Calu3 (cell line): ENCODE data around the gene CBFA2T2. TPM values are rescaled to one million over a fixed set of nuclear protein-coding genes. Genes with fewer than 3 reads are reported as not detected.
"Not testable (repeated sequence)": the region's sequence is repeated elsewhere in the genome, so short reads cannot be mapped to it uniquely, and the experiment has no call there.

Experiments used
- BruUV-seq: library from RNA; stranded (reverse); fragments of 400-500 nt; replicated peaks from 2 replicates; lab custom pipeline; 2021; lab: Mats Ljungman, UMichigan
- CTCF ChIA-PET: fragments of 300-600 bp; sonication (Branson Sonifier 250); formaldehyde crosslinking; loops from one replicate; lab custom pipeline; 2022; ENCODE audit warnings: antibody characterized with exemption; lab: Charles Lee
- DNase-seq: peaks from one replicate; pipeline ENCODE4 v3.0.0; 2022
- H3K27ac Mint-ChIP-seq: one replicate; pipeline ENCODE4 v1.8.0; 2022; ENCODE audit warnings: mixed read lengths; ENCODE audit not compliant: unreplicated experiment
- H3K27me3 Mint-ChIP-seq: one replicate; pipeline ENCODE4 v1.8.0; 2022; ENCODE audit warnings: mixed read lengths; ENCODE audit not compliant: unreplicated experiment
- H3K36me3 Mint-ChIP-seq: one replicate; pipeline ENCODE4 v1.8.0; 2022; ENCODE audit warnings: mild to moderate bottlenecking, moderate library complexity, mixed read lengths; ENCODE audit not compliant: insufficient read depth, unreplicated experiment
- H3K4me1 Mint-ChIP-seq: one replicate; pipeline ENCODE4 v1.8.0; 2022; ENCODE audit warnings: mild to moderate bottlenecking, low read depth, mixed read lengths; ENCODE audit not compliant: unreplicated experiment
- H3K4me3 Mint-ChIP-seq: one replicate; pipeline ENCODE4 v1.8.0; 2022; ENCODE audit warnings: mild to moderate bottlenecking, low read depth, moderate library complexity, mixed read lengths; ENCODE audit not compliant: unreplicated experiment
- H3K9me3 Mint-ChIP-seq: one replicate; pipeline ENCODE4 v1.8.0; 2022; ENCODE audit warnings: low read depth, mixed read lengths; ENCODE audit not compliant: unreplicated experiment
- intact Hi-C: fragments of 100-400 bp; cut with micrococcal nuclease; formaldehyde crosslinking; loops from one replicate; pipeline ENCODE4 v1.10.0; 2022; ENCODE audit not compliant: unreplicated experiment
- total RNA-seq: library from RNA; stranded (reverse); gene quantifications from 2 replicates; pipeline ENCODE4 v1.2.3, GENCODE V29; 2022
- TF ChIP-seq, protein P1 (sequence below): fragments of 200-600 bp; IDR thresholded peaks from one replicate; pipeline ENCODE4 v1.8.0; 2022; ENCODE audit warnings: antibody characterized with exemption; ENCODE audit not compliant: unreplicated experiment

CBFA2T2 gene
- total RNA-seq, 1 experiment from 2014 or later = 20.5 TPM

DNA sequence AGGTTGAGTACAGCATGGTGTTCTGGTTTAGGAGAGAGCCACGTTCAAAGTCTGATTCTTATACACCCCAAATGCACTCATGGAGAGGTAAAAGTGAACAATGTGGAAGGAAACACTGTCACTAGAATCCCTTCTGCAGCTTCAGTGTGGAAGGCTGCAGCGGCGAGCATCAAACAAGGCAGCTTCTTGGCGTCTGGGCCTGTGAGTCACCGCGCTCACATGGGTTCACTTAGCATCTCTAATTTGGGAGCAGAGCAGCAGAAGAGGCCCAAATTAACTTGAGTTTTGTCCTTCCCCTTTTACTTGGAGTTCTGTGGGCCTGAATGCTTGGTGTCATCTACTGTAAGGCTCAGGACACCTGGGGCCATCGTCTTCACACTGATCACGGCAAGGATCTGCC lies 207.2 kb downstream of the CBFA2T2 start:
- no TSS peak for BruUV-seq
- Mint-ChIP-seq H3K27ac (no peak overlapping the region), H3K4me1 (no peaks in the 10 kb centered on the region), H3K27me3 (no peaks in the 10 kb centered on the region), H3K4me3 (no peak overlapping the region), H3K9me3 (peaks cover 2% of the 10 kb centered on the region), H3K36me3 (peaks cover 9% of the 10 kb centered on the region)
- DNase-seq = no peak
- intact Hi-C loops = no loop called here
- CTCF ChIA-PET = interaction anchor here (0.6 to 1.3 kb wide), 4 partner anchors 9 to 93 kb away, joined by 3 read pairs; no protein-coding TSS in a partner anchor
- TF ChIP-seq, protein P1, sequence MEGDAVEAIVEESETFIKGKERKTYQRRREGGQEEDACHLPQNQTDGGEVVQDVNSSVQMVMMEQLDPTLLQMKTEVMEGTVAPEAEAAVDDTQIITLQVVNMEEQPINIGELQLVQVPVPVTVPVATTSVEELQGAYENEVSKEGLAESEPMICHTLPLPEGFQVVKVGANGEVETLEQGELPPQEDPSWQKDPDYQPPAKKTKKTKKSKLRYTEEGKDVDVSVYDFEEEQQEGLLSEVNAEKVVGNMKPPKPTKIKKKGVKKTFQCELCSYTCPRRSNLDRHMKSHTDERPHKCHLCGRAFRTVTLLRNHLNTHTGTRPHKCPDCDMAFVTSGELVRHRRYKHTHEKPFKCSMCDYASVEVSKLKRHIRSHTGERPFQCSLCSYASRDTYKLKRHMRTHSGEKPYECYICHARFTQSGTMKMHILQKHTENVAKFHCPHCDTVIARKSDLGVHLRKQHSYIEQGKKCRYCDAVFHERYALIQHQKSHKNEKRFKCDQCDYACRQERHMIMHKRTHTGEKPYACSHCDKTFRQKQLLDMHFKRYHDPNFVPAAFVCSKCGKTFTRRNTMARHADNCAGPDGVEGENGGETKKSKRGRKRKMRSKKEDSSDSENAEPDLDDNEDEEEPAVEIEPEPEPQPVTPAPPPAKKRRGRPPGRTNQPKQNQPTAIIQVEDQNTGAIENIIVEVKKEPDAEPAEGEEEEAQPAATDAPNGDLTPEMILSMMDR = no peak

DNA sequence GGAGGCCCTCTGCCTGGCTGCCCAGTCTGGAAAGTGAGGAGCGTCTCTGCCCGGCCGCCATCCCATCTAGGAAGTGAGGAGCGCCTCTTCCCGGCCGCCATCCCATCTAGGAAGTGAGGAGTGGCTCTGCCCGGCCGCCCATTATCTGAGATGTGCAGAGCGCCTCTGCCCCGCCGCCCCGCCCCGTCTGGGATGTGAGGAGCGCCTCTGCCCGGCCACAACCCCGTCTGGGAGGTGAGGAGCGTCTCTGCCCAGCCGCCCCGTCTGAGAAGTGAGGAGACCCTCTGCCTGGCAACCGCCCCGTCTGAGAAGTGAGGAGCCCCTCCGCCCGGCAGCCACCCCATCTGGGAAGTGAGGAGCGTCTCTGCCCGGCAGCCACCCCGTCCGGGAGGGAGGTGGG lies 209.1 kb downstream of the CBFA2T2 start:
- DNase-seq, BruUV-seq, H3K4me3 Mint-ChIP-seq, CTCF ChIA-PET, H3K27ac Mint-ChIP-seq, H3K4me1 Mint-ChIP-seq, H3K9me3 Mint-ChIP-seq, intact Hi-C loops, H3K27me3 Mint-ChIP-seq: not testable (repeated sequence)
- H3K36me3 Mint-ChIP-seq = peaks cover 12% of the 10 kb centered on the region

Other genes starting within 250 kb of the CBFA2T2 start
- 8.5 and 9.2 TPM in 2 replicates for gene BPIFB1, start 206.9 kb upstream of the CBFA2T2 start, total RNA-seq
- gene CDK5RAP1, start 88.6 kb upstream of the CBFA2T2 start, total RNA-seq = 63.6 and 65.8 TPM in 2 replicates
- 5.1 and 7.6 TPM in 2 replicates for gene SNTA1, start 46.3 kb upstream of the CBFA2T2 start, total RNA-seq
- 0.45 and 0.76 TPM in 2 replicates for gene C20orf144, start 172.2 kb downstream of the CBFA2T2 start, total RNA-seq
- gene ACTL10, start 176.8 kb downstream of the CBFA2T2 start, total RNA-seq = 5.4 and 7.3 TPM in 2 replicates
- 65.5 and 80.8 TPM in 2 replicates for gene NECAB3, start 184.3 kb downstream of the CBFA2T2 start, total RNA-seq
- 56.9 and 62.3 TPM in 2 replicates for gene E2F1, start 196.3 kb downstream of the CBFA2T2 start, total RNA-seq
- 18.7 and 20.3 TPM in 2 replicates for gene PXMP4, start 230.2 kb downstream of the CBFA2T2 start, total RNA-seq
- gene ZNF341, start 241.9 kb downstream of the CBFA2T2 start, total RNA-seq = 10.2 and 12.9 TPM in 2 replicates